Measurements from ENCODE around the gene GPAT3.

DNA sequence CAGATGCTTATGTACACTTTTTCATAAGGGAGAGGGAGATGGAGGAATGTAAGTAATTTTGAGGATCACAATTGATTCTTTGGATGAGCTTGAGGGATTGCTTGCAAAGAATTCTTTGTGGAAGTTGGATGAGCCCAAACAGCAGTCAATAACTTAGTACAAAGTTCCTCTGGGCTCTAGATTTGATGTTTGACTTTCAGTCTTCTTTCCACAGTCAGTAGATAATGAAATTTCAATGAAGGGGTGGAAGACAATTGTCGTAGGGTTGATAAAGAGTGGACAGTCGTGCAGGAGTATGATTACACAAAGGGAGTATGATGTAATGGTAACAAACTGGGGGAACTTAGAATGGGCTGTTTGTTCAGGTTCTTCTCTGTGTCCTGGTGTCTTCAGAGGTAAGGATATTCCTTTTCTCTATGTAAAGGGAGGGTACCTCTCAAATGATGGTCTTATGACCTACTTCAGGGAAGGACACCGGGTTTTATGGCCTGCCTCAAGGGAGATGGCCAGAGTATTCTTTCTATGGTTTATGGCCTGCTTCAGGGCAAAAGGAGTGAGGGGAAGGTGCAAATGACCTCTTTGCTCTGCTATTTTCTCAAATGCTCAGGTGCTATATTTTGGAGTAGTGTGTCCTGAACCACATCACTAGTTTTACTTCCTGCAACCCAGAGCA, 49.3 kb upstream of the GPAT3 start:
- TF ChIP-seq POLR2AphosphoS5 (IDR thresholded peaks at IDR 0.05; ENCODE audit: low read depth) (no peak), CREB1 (CRISPR knock-in tag; IDR thresholded peaks at IDR 0.05; ENCODE audit: low read depth) (no peak), EZH2phosphoT487 (IDR thresholded peaks at IDR 0.05; ENCODE audit: unreplicated experiment) (no peak), STAT1 (IDR thresholded peaks at IDR 0.05; ENCODE audit: unreplicated experiment) (no peak)
- TF ChIP-seq, protein P1, sequence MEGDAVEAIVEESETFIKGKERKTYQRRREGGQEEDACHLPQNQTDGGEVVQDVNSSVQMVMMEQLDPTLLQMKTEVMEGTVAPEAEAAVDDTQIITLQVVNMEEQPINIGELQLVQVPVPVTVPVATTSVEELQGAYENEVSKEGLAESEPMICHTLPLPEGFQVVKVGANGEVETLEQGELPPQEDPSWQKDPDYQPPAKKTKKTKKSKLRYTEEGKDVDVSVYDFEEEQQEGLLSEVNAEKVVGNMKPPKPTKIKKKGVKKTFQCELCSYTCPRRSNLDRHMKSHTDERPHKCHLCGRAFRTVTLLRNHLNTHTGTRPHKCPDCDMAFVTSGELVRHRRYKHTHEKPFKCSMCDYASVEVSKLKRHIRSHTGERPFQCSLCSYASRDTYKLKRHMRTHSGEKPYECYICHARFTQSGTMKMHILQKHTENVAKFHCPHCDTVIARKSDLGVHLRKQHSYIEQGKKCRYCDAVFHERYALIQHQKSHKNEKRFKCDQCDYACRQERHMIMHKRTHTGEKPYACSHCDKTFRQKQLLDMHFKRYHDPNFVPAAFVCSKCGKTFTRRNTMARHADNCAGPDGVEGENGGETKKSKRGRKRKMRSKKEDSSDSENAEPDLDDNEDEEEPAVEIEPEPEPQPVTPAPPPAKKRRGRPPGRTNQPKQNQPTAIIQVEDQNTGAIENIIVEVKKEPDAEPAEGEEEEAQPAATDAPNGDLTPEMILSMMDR (conservative IDR thresholded peaks at IDR 0.05; ENCODE audit: low read depth in 2 of 2), result no peak
- TF ChIP-seq, protein P2, sequence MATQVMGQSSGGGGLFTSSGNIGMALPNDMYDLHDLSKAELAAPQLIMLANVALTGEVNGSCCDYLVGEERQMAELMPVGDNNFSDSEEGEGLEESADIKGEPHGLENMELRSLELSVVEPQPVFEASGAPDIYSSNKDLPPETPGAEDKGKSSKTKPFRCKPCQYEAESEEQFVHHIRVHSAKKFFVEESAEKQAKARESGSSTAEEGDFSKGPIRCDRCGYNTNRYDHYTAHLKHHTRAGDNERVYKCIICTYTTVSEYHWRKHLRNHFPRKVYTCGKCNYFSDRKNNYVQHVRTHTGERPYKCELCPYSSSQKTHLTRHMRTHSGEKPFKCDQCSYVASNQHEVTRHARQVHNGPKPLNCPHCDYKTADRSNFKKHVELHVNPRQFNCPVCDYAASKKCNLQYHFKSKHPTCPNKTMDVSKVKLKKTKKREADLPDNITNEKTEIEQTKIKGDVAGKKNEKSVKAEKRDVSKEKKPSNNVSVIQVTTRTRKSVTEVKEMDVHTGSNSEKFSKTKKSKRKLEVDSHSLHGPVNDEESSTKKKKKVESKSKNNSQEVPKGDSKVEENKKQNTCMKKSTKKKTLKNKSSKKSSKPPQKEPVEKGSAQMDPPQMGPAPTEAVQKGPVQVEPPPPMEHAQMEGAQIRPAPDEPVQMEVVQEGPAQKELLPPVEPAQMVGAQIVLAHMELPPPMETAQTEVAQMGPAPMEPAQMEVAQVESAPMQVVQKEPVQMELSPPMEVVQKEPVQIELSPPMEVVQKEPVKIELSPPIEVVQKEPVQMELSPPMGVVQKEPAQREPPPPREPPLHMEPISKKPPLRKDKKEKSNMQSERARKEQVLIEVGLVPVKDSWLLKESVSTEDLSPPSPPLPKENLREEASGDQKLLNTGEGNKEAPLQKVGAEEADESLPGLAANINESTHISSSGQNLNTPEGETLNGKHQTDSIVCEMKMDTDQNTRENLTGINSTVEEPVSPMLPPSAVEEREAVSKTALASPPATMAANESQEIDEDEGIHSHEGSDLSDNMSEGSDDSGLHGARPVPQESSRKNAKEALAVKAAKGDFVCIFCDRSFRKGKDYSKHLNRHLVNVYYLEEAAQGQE (IDR thresholded peaks at IDR 0.05; ENCODE audit: unreplicated experiment), result no peak

All from GM23338 (cell line).